Stomach (tissue), 9 donors: ENCODE measurements around the gene CNDP2. TPM values are rescaled to one million over a fixed set of nuclear protein-coding genes. Genes with fewer than 3 reads are reported as not detected.

Experiments
- DNase-seq, 2 donors: peaks; one replicate each; pipeline versions ENCODE4 v3.0.0 to v3.0.0-alpha.2; 2013 to 2019
- H3K27ac ChIP-seq, 5 donors: fragments of 200-600 bp in 4 of 5; sonication (generic) in 4 of 5; one replicate each; pipeline ENCODE4 v1.5.1; 2013 to 2019; ENCODE audit warnings: mild to moderate bottlenecking in 1 of 5, moderate library complexity in 1 of 5
- H3K27me3 ChIP-seq, 3 donors: fragments of 200-600 bp; sonication (generic); one replicate each; pipeline ENCODE4 v1.5.1; 2017 to 2019; ENCODE audit warnings: mixed run types in 1 of 3
- H3K36me3 ChIP-seq, 4 donors: fragments of 200-600 bp; sonication (generic); 1 replicate in 3 of 4; 2 replicates in 1 of 4; pipeline ENCODE4 v1.5.1; 2016 to 2019
- H3K4me1 ChIP-seq, 4 donors: fragments of 200-600 bp; sonication (generic); one replicate each; pipeline ENCODE4 v1.5.1; 2016 to 2019
- H3K4me3 ChIP-seq, 4 donors: fragments of 200-600 bp; sonication (generic) in 3 of 4; one replicate each; pipeline ENCODE4 v1.5.1; 2016 to 2019; ENCODE audit warnings: mild to moderate bottlenecking in 1 of 4
- H3K9me3 ChIP-seq, 4 donors: fragments of 200-600 bp; sonication (generic); one replicate each; pipeline ENCODE4 v1.5.1; 2016 to 2019
- CTCF ChIP-seq, 7 experiments: fragments of 450-650 bp in 4 of 7; fragments of 200-600 bp in 3 of 7; sonication (generic) in 3 of 7; IDR thresholded peaks; one replicate each; pipeline ENCODE4 v1.5.1; 2016 to 2019; ENCODE audit warnings: antibody characterized with exemption in 7 of 7, control low read depth in 2 of 7, mild to moderate bottlenecking in 1 of 7
- EP300 ChIP-seq: sonication (generic); formaldehyde crosslinking; IDR thresholded peaks from one replicate; pipeline ENCODE4 v1.6.1; 2017; ENCODE audit warnings: antibody characterized with exemption
- POLR2A ChIP-seq, 4 donors: fragments of 450-650 bp; IDR thresholded peaks; one replicate each; pipeline ENCODE4 v1.6.1; 2016; ENCODE audit warnings: antibody characterized with exemption in 4 of 4, control low read depth in 2 of 4, mild to moderate bottlenecking in 1 of 4, moderate library complexity in 1 of 4
- POLR2AphosphoS5 ChIP-seq, 3 donors: sonication (generic); formaldehyde crosslinking; IDR thresholded peaks; one replicate each; pipeline ENCODE4 v1.6.1; 2016; ENCODE audit warnings: antibody characterized with exemption in 3 of 3
- WGBS, 5 donors: extraction: QIAGEN DNeasy Blood & Tissue Kit in 3 of 5; methylation state at CpG; one replicate each; pipeline versions ENCODE4 v1.1.5 to v1.1.7; 2013 to 2018; 5-methylcytosine and 5-hydroxymethylcytosine counted together
- intact Hi-C: fragments of 100-400 bp; cut with DNase I; formaldehyde crosslinking; loops from one replicate; pipeline ENCODE4 v1.15.1; 2023; ENCODE audit warnings: low total_unique reads
- polyA plus RNA-seq, 3 donors: library from polyadenylated mRNA; stranded (reverse); fragments of 200-250 nt; gene quantifications; one replicate each; pipeline ENCODE4 v1.2.3, GENCODE V29; 2013
- total RNA-seq, 5 donors: library from RNA; depleted of rRNA; stranded (reverse); fragments of >200 nt; gene quantifications; one replicate each; pipeline versions ENCODE4 v1.1.0 to v1.2.3, GENCODE V29; 2014 to 2016
- donor health status: healthy with polysubstance abuse.
- donor health status: Bipolar disorder and iron deficiency.
- donor health status: healthy.

The CNDP2 gene
- total and polyA plus RNA-seq, 8 donors, result 12.8 to 204 (median 113) TPM

DNA sequence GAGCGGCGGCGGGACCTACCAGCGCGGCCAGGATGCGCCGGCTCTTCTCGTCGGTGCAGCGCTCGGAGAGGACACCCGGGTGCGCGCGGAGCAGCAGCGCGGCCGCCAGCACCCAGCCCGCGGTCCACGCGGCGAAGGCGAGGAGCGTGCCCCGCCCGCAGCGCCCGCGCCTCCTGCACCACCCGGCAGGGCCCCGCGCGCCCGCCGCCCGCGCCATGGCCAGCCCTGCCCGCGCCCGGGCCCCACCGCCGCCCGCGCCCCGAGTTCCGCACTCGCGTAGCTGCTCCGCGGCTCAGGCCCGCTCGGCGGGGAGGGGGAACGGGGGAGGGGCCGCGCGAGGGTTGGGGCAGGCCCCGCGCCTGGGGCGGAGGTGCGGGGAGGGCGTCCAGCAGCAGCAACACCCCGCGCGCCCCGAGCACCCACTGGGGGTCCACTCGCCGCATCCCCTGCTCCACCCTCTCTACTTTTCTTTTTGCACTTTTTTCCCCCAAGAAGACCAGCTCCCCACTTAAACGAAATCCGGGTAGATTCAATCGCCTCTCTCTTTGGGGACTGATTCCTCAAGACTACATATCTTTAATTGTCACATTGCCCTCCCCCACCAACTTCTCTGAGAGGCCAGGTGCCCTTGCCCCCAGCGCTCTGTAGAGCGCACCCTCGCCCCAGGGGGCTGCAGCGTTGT, 39.0 kb upstream of the CNDP2 start, which contains the start of gene DIPK1C:
DIPK1C (minus strand) TSS at position 266 of the 682 bp plus-strand sequence; CDS start at position 217, 49 bp downstream.
- TF ChIP-seq POLR2A (IDR thresholded peaks at IDR 0.05), result no peak
- TF ChIP-seq POLR2AphosphoS5 (IDR thresholded peaks at IDR 0.05), result no peak
- no peak for TF ChIP-seq CTCF (IDR thresholded peaks at IDR 0.05)
- TF ChIP-seq EP300, result no peak
- DNase-seq, result peak in 1 of 2 donors; percentile 55
- Histone ChIP-seq H3K9me3 (no peaks in the 10 kb centered on the region), H3K27me3 (peaks cover 9 to 72% (median 40%) of the 10 kb centered on the region in 3 donors), H3K4me1 (peaks cover 8 to 25% (median 19%) of the 10 kb centered on the region in 4 donors), H3K27ac (no peak within 1 kb of the TSS), H3K4me3 (peak within 1 kb of the TSS; percentile 38 to 59 (median 46)), H3K36me3 (no peaks in the 10 kb centered on the region)
- intact Hi-C loops, result no loop called here
- WGBS, 5 donors, result 1 to 3% (median 2%) methylated on average over 15 to 76 of the region's 76 CpGs

GRCh38 chr18:74457725-74458421, 38.3 kb upstream of the CNDP2 start:
- Histone ChIP-seq H3K27ac (no peak overlapping the region), H3K4me3 (peak overlapping the region in 2 of 4 donors; percentile 54 to 59), H3K9me3 (no peaks in the 10 kb centered on the region), H3K36me3 (no peaks in the 10 kb centered on the region), H3K4me1 (peaks cover 8 to 25% (median 19%) of the 10 kb centered on the region in 4 donors), H3K27me3 (peaks cover 9 to 72% (median 40%) of the 10 kb centered on the region in 3 donors)
- peak in 1 of 2 donors; percentile 16 for DNase-seq
- WGBS, 5 donors, result 18 to 35% (median 24%) methylated on average over 24 to 34 of the region's 34 CpGs
- TF ChIP-seq EP300, result no peak
- TF ChIP-seq CTCF (IDR thresholded peaks at IDR 0.05), result no peak
- TF ChIP-seq POLR2AphosphoS5 (IDR thresholded peaks at IDR 0.05), result no peak
- TF ChIP-seq POLR2A (IDR thresholded peaks at IDR 0.05), result no peak
- intact Hi-C loops, result no loop called here

GRCh38 chr18:74459889-74460288, 36.3 kb upstream of the CNDP2 start:
- no peak overlapping the region for H3K27ac ChIP-seq
- no peaks in the 10 kb centered on the region for H3K9me3 ChIP-seq
- no peak overlapping the region for H3K4me3 ChIP-seq
- H3K27me3 ChIP-seq, result peaks cover 9 to 53% (median 32%) of the 10 kb centered on the region in 3 donors
- 63 to 73% (median 71%) methylated on average over 7 of the region's 7 CpGs for WGBS, 5 donors
- intact Hi-C loops, result no loop called here
- H3K36me3 ChIP-seq, result no peaks in the 10 kb centered on the region
- peaks cover 8 to 25% (median 19%) of the 10 kb centered on the region in 4 donors for H3K4me1 ChIP-seq
- no peak for TF ChIP-seq POLR2AphosphoS5 (IDR thresholded peaks at IDR 0.05)
- TF ChIP-seq CTCF (IDR thresholded peaks at IDR 0.05), result no peak
- no peak for TF ChIP-seq POLR2A (IDR thresholded peaks at IDR 0.05)
- no peak for TF ChIP-seq EP300
- DNase-seq, result no peak

GRCh38 chr18:74460825-74461224, 35.3 kb upstream of the CNDP2 start:
- WGBS, 5 donors, result 92 to 97% (median 96%) methylated on average over 7 of the region's 7 CpGs
- TF ChIP-seq POLR2A (IDR thresholded peaks at IDR 0.05), result no peak
- TF ChIP-seq CTCF (IDR thresholded peaks at IDR 0.05), result no peak
- TF ChIP-seq EP300, result no peak
- no peak for TF ChIP-seq POLR2AphosphoS5 (IDR thresholded peaks at IDR 0.05)
- no peak overlapping the region for H3K4me3 ChIP-seq

More at GRCh38 chr18:74460825-74461224, 35.3 kb upstream of the CNDP2 start:
- no peak for DNase-seq
- intact Hi-C loops, result no loop called here
- Histone ChIP-seq H3K9me3 (no peaks in the 10 kb centered on the region), H3K27me3 (peaks cover 9 to 43% (median 22%) of the 10 kb centered on the region in 3 donors), H3K27ac (no peak overlapping the region), H3K4me1 (peaks cover 8 to 23% (median 19%) of the 10 kb centered on the region in 4 donors), H3K36me3 (no peaks in the 10 kb centered on the region)
